ENCODE measurements around the gene PRKAA1. TPM values are rescaled to one million over a fixed set of nuclear protein-coding genes. Genes with fewer than 3 reads are reported as not detected.

The PRKAA1 gene
- total and polyA plus RNA-seq, 10 donors: 16.0 to 128 (median 85.2) TPM

DNA sequence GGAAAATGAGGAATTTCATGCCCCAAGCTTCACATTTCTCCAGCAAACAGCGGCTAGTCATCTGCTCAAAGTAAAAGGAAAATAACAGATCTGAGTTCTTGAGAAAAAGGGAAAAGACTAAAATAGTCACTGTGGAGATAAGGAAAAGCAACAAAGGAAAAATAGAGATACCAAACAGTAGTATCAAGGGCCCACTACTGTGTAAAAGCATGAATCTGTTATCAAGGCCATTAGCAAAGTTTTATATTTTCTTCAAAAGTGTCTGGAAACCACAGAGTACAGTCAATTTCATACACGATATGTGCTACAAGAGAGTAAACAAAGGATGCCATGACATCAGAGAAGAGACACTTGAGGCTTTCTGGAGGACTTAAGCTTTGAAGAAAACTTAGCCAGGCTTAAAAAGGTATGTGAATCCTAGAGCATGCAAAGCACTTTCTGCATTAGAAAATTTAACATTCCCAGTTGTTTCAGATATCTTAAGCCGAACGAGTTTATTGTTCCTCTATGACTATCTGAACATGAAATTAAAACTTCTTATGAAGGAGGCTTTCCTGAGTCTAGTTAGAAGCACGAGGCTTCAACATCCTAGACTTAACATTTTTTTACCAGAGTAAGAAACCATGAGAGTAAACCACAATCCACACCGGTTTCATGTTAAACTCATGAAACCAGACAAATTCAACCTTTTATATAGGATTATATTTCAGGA is 43.6 kb downstream of the PRKAA1 start:
- intact Hi-C loops (cut with DNase I; ENCODE audit: low total_unique reads): loop anchor here (10.0 kb wide), 1 partner anchor 120 kb away; no protein-coding TSS in a partner anchor
- TF ChIP-seq, protein P1, sequence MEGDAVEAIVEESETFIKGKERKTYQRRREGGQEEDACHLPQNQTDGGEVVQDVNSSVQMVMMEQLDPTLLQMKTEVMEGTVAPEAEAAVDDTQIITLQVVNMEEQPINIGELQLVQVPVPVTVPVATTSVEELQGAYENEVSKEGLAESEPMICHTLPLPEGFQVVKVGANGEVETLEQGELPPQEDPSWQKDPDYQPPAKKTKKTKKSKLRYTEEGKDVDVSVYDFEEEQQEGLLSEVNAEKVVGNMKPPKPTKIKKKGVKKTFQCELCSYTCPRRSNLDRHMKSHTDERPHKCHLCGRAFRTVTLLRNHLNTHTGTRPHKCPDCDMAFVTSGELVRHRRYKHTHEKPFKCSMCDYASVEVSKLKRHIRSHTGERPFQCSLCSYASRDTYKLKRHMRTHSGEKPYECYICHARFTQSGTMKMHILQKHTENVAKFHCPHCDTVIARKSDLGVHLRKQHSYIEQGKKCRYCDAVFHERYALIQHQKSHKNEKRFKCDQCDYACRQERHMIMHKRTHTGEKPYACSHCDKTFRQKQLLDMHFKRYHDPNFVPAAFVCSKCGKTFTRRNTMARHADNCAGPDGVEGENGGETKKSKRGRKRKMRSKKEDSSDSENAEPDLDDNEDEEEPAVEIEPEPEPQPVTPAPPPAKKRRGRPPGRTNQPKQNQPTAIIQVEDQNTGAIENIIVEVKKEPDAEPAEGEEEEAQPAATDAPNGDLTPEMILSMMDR (IDR thresholded peaks at IDR 0.05 in 8 of 11, conservative IDR thresholded peaks at IDR 0.05 in 3 of 11): no peak
- TF ChIP-seq POLR2AphosphoS5 (IDR thresholded peaks at IDR 0.05) (no peak), POLR2A (IDR thresholded peaks at IDR 0.05) (no peak)
- Histone ChIP-seq H3K4me3 (peak overlapping the region; percentile 78 to 95 (median 86)), H3K4me1 (peaks cover 10 to 40% (median 21%) of the 10 kb centered on the region in 6 donors), H3K9me3 (no peaks in the 10 kb centered on the region), H3K36me3 (peaks cover 0 to 11% (median 0%) of the 10 kb centered on the region in 6 donors), H3K27ac (peak overlapping the region; percentile 86 to 94 (median 90)), H3K27me3 (replicated peaks in 1 of 7) (no peaks in the 10 kb centered on the region)
- WGBS, 5 donors: 13 to 20% (median 15%) methylated on average over 6 of the region's 6 CpGs
- no peak for DNase-seq

DNA sequence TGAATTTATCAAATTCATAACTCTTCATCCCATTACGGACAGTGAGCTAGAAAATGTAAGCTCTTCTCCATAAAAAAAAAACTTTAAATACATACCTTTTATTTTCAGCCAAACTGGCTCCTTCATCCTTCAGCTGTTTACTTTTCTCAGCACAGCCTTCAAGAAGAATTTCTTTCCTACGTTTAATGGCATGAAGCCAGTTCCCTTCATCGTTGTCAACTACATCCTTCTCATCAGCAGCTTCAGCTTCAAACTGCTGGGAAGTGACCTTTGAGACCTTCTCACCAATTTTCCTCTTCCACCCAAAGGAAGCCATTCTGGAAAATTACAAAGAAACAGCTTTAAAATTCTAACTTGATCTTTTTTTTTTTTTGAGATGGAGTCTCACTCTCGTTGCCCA is 51.5 kb downstream of the PRKAA1 start:
- 56 to 65% (median 62%) methylated on average over 4 of the region's 4 CpGs for WGBS, 5 donors
- DNase-seq: no peak
- H3K9me3 ChIP-seq: no peaks in the 10 kb centered on the region

DNA sequence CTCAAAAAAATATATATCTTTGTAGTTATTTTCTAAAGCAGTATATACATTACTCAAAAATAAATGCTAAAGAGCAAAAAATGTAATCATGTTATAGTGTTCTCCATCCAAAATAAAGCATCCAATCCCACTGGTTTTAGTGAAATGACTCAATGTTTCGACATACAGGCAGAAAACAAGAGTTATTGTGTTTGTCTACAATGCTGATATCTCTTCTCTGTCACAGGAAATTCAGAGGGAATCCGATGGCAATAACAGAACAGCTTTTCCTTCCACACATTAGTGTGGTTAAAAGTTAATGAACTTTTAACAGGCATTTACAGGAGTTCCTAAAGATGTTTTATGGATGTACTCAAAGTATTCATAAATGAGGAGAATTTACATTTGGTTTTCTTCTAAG is 54.4 kb downstream of the PRKAA1 start:
- intact Hi-C loops (cut with DNase I; ENCODE audit: low total_unique reads): no loop called here
- Histone ChIP-seq H3K4me3 (no peak overlapping the region), H3K4me1 (peaks cover 0 to 35% (median 4%) of the 10 kb centered on the region in 6 donors), H3K27me3 (replicated peaks in 1 of 7) (no peaks in the 10 kb centered on the region), H3K9me3 (peaks cover 0 to 23% (median 16%) of the 10 kb centered on the region in 8 donors), H3K36me3 (peaks cover 0 to 73% (median 22%) of the 10 kb centered on the region in 6 donors), H3K27ac (no peak overlapping the region)
- WGBS, 5 donors: 72 to 87% (median 79%) methylated on average over 2 of the region's 2 CpGs
- DNase-seq: no peak
- TF ChIP-seq POLR2AphosphoS5 (IDR thresholded peaks at IDR 0.05) (no peak), POLR2A (IDR thresholded peaks at IDR 0.05) (no peak)
- TF ChIP-seq, protein P1 (IDR thresholded peaks at IDR 0.05 in 8 of 11, conservative IDR thresholded peaks at IDR 0.05 in 3 of 11): no peak

More for the DNA sequence above, 51.5 kb downstream of the PRKAA1 start:
- peaks cover 0 to 44% (median under 1%) of the 10 kb centered on the region in 6 donors for H3K36me3 ChIP-seq
- peaks cover 0 to 40% (median 4%) of the 10 kb centered on the region in 6 donors for H3K4me1 ChIP-seq
- H3K27me3 ChIP-seq (replicated peaks in 1 of 7): no peaks in the 10 kb centered on the region
- H3K4me3 ChIP-seq: no peak overlapping the region
- TF ChIP-seq, protein P1 (IDR thresholded peaks at IDR 0.05 in 8 of 11, conservative IDR thresholded peaks at IDR 0.05 in 3 of 11): no peak
- TF ChIP-seq POLR2AphosphoS5 (IDR thresholded peaks at IDR 0.05): no peak
- TF ChIP-seq POLR2A (IDR thresholded peaks at IDR 0.05): no peak
- intact Hi-C loops (cut with DNase I; ENCODE audit: low total_unique reads): no loop called here
- H3K27ac ChIP-seq: no peak overlapping the region

DNA sequence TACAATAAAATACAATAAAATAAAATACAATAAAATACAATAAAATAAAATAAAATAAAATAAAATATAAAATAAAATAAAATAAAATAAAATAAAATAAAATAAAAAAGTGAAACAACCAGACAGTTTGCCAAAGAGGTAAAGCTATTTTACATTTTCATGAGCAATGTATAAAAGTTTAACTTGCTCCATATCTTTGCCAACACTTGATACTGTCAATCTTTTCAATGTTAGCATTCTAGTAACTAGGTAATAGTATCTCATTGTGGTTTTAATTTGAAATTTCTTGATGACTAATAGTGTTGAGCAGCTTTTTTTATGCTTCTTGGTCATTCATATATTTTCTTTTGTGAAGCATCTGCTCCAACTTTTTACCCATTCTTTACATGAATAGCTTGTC is 59.7 kb downstream of the PRKAA1 start:
- H3K27me3 ChIP-seq (replicated peaks in 1 of 7): no peaks in the 10 kb centered on the region
- H3K27ac ChIP-seq: no peak overlapping the region
- peaks cover 0 to 44% (median 24%) of the 10 kb centered on the region in 6 donors for H3K36me3 ChIP-seq
- DNase-seq: no peak
- intact Hi-C loops (cut with DNase I; ENCODE audit: low total_unique reads): loop anchor here (5.0 to 10.0 kb wide), 2 partner anchors 791 to 1024 kb away; no protein-coding TSS in a partner anchor
- peaks cover 0 to 33% (median 20%) of the 10 kb centered on the region in 6 donors for H3K4me1 ChIP-seq
- TF ChIP-seq POLR2AphosphoS5 (IDR thresholded peaks at IDR 0.05): no peak
- TF ChIP-seq, protein P1 (IDR thresholded peaks at IDR 0.05 in 8 of 11, conservative IDR thresholded peaks at IDR 0.05 in 3 of 11): no peak
- TF ChIP-seq POLR2A (IDR thresholded peaks at IDR 0.05): no peak
- H3K4me3 ChIP-seq: no peak overlapping the region
- H3K9me3 ChIP-seq: peaks cover 0 to 23% (median 16%) of the 10 kb centered on the region in 8 donors
